Uterus (tissue), 4 donors: ENCODE measurements around the gene TFB1M. TPM values are rescaled to one million over a fixed set of nuclear protein-coding genes. Genes with fewer than 3 reads are reported as not detected.

Experiments used
- DNase-seq, 2 donors: peaks; one replicate each; pipeline ENCODE4 v3.0.0-alpha.2; 2019 to 2020
- H3K27ac ChIP-seq, 2 donors: fragments of 200-600 bp; sonication (generic); 1 replicate in 1 of 2; 2 replicates in 1 of 2; pipeline ENCODE4 v1.5.1; 2016 to 2018
- H3K27me3 ChIP-seq, 2 donors: fragments of 200-600 bp; sonication (generic); one replicate each; pipeline ENCODE4 v1.5.1; 2018 to 2019; ENCODE audit warnings: control low read depth in 1 of 2
- H3K36me3 ChIP-seq, 2 donors: fragments of 200-600 bp; sonication (generic); one replicate each; pipeline ENCODE4 v1.5.1; 2019; ENCODE audit warnings: control low read depth in 1 of 2
- H3K4me1 ChIP-seq, 2 donors: fragments of 200-600 bp; sonication (generic); one replicate each; pipeline ENCODE4 v1.5.1; 2018 to 2019; ENCODE audit warnings: control low read depth in 1 of 2
- H3K4me3 ChIP-seq, 2 donors: fragments of 200-600 bp; sonication (generic); 1 replicate in 1 of 2; 2 replicates in 1 of 2; pipeline ENCODE4 v1.5.1; 2018 to 2019; ENCODE audit warnings: mild to moderate bottlenecking in 1 of 2
- H3K9me3 ChIP-seq, 2 donors: fragments of 200-600 bp; sonication (generic); one replicate each; pipeline ENCODE4 v1.5.1; 2019; ENCODE audit warnings: control low read depth in 1 of 2
- POLR2A ChIP-seq, 2 donors: fragments of 450-650 bp; IDR thresholded peaks; one replicate each; pipeline ENCODE4 v1.6.1; 2016; ENCODE audit warnings: antibody characterized with exemption in 2 of 2, mild to moderate bottlenecking in 1 of 2, moderate library complexity in 1 of 2
- intact Hi-C: fragments of 100-400 bp; cut with DNase I; formaldehyde crosslinking; loops from one replicate; pipeline ENCODE4 v1.15.1; 2023; ENCODE audit warnings: low total_unique reads
- total RNA-seq, 4 donors: library from RNA; depleted of rRNA in 3 of 4; stranded (reverse); fragments of >200 nt in 3 of 4; gene quantifications; one replicate each; pipeline versions ENCODE4 v1.1.0 to v1.2.4, GENCODE V29; 2014 to 2023
- TF ChIP-seq, protein P1 (sequence below), 4 experiments: fragments of 200-600 bp in 2 of 4; fragments of 450-650 bp in 2 of 4; sonication (generic) in 2 of 4; IDR thresholded peaks; one replicate each; pipeline ENCODE4 v1.5.1; 2016 to 2019; ENCODE audit warnings: antibody characterized with exemption in 4 of 4, mild to moderate bottlenecking in 2 of 4, moderate library complexity in 1 of 4
- donor health status: DM: yes; HTN: yes; CAD: no.

TFB1M gene
- total RNA-seq, 4 donors from 2014 or later, result 0.59 to 46.1 (median 20.9) TPM

DNA sequence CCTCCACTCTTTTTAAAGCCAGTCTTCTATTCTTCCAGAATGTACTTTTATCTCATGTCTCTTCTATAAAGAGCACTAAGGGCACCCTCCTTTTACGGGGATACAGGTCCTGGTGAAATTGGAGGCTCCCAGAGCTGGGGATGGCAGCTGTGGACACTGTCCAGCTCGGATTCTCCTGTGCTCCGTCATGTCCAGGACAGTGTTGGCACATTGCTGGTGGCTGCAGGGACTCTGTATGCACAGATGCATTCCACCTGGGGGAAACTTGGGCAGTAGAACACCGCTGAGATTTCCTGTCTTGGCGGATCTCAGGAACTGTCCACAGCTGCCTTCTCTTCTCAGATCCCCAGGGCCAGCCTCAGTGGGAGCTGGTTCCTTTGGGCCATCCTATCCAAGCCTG, 107.1 kb downstream of the TFB1M start:
- no peaks in the 10 kb centered on the region for H3K36me3 ChIP-seq
- no peak for TF ChIP-seq POLR2A (IDR thresholded peaks at IDR 0.05)
- TF ChIP-seq, protein P1, sequence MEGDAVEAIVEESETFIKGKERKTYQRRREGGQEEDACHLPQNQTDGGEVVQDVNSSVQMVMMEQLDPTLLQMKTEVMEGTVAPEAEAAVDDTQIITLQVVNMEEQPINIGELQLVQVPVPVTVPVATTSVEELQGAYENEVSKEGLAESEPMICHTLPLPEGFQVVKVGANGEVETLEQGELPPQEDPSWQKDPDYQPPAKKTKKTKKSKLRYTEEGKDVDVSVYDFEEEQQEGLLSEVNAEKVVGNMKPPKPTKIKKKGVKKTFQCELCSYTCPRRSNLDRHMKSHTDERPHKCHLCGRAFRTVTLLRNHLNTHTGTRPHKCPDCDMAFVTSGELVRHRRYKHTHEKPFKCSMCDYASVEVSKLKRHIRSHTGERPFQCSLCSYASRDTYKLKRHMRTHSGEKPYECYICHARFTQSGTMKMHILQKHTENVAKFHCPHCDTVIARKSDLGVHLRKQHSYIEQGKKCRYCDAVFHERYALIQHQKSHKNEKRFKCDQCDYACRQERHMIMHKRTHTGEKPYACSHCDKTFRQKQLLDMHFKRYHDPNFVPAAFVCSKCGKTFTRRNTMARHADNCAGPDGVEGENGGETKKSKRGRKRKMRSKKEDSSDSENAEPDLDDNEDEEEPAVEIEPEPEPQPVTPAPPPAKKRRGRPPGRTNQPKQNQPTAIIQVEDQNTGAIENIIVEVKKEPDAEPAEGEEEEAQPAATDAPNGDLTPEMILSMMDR (IDR thresholded peaks at IDR 0.05), result no peak
- H3K4me3 ChIP-seq, result no peak overlapping the region
- no peaks in the 10 kb centered on the region for H3K27me3 ChIP-seq
- H3K27ac ChIP-seq, result no peak overlapping the region
- intact Hi-C loops, result no loop called here
- no peaks in the 10 kb centered on the region for H3K4me1 ChIP-seq
- DNase-seq, result no peak
- no peaks in the 10 kb centered on the region for H3K9me3 ChIP-seq

Other genes starting within 250 kb of the TFB1M start
- 1 to 10 TPM in 1 of 4 donors, not detected in 3; 1.5 TPM for gene CLDN20, start 50.5 kb downstream of the TFB1M start, total RNA-seq
- gene NOX3, start 141.4 kb upstream of the TFB1M start, total RNA-seq, result not detected